ENCODE measurements around the gene ONECUT1. TPM values are rescaled to one million over a fixed set of nuclear protein-coding genes. Genes with fewer than 3 reads are reported as not detected.
A peak's percentile ranks its signal among the peaks of the same experiment; 100 is the strongest.
"Not testable (repeated sequence)": the region's sequence is repeated elsewhere in the genome, so short reads cannot be mapped to it uniquely, and the experiment has no call there.

ONECUT1 gene
- 0.14 and 0.28 TPM in 2 replicates for total RNA-seq (2014; rRNA removed; shearing (Covaris generic))

- DNase-seq: peak; percentile 55 to 73
- H3K4me1 ChIP-seq: no peaks in the 10 kb centered on the region
- no peaks in the 10 kb centered on the region for H3K27me3 ChIP-seq
- no peak within 1 kb of the TSS for H3K27ac ChIP-seq
- no peaks in the 10 kb centered on the region for H3K36me3 ChIP-seq
- H3K4me3 ChIP-seq: peak within 1 kb of the TSS; percentile 59
- H3K9me3 ChIP-seq (replicated peaks): no peaks in the 10 kb centered on the region
These were observed at the start of gene ONECUT1 for GRCh38 chr15:52790169-52790708. TSS of gene ONECUT1 (minus strand) at chr15:52790336. CDS start at chr15:52789884, 452 bp downstream.

GRCh38 chr15:52834379-52834778 lies 44.2 kb upstream of the ONECUT1 start:
- Histone ChIP-seq H3K27ac (no peak overlapping the region), H3K4me1 (no peaks in the 10 kb centered on the region), H3K36me3 (no peaks in the 10 kb centered on the region), H3K4me3 (no peak overlapping the region), H3K27me3 (no peaks in the 10 kb centered on the region), H3K9me3 (replicated peaks) (no peaks in the 10 kb centered on the region)
- DNase-seq: no peak

GRCh38 chr15:52824169-52824942 lies 34.2 kb upstream of the ONECUT1 start:
- not testable (repeated sequence) for H3K4me1 ChIP-seq; H3K4me3 ChIP-seq; H3K27me3 ChIP-seq; H3K36me3 ChIP-seq; DNase-seq; H3K27ac ChIP-seq; H3K9me3 ChIP-seq (replicated peaks)

- no peaks in the 10 kb centered on the region for H3K36me3 ChIP-seq
- no peak overlapping the region for H3K27ac ChIP-seq
- no peak for DNase-seq
- H3K4me3 ChIP-seq: no peak overlapping the region
- H3K27me3 ChIP-seq: no peaks in the 10 kb centered on the region; the same call in 1 of the 2 replicates
- H3K9me3 ChIP-seq (replicated peaks): no peaks in the 10 kb centered on the region
- H3K4me1 ChIP-seq: no peaks in the 10 kb centered on the region
These were observed 32.3 kb upstream of the ONECUT1 start for GRCh38 chr15:52822475-52822874.

GRCh38 chr15:52819253-52819652 lies 29.1 kb upstream of the ONECUT1 start:
- Histone ChIP-seq H3K27me3 (no peaks in the 10 kb centered on the region; the same call in 1 of the 2 replicates), H3K27ac (no peak overlapping the region), H3K4me1 (no peaks in the 10 kb centered on the region), H3K4me3 (no peak overlapping the region), H3K9me3 (replicated peaks) (no peaks in the 10 kb centered on the region), H3K36me3 (no peaks in the 10 kb centered on the region)
- no peak for DNase-seq

GRCh38 chr15:52815899-52816298 lies 25.8 kb upstream of the ONECUT1 start:
- H3K9me3 ChIP-seq (replicated peaks); H3K27ac ChIP-seq; H3K36me3 ChIP-seq; H3K4me1 ChIP-seq; H3K4me3 ChIP-seq; H3K27me3 ChIP-seq; DNase-seq: not testable (repeated sequence)

- DNase-seq: no peak
- Histone ChIP-seq H3K4me3 (no peak overlapping the region), H3K27me3 (no peaks in the 10 kb centered on the region), H3K9me3 (replicated peaks) (no peaks in the 10 kb centered on the region), H3K4me1 (no peaks in the 10 kb centered on the region), H3K36me3 (no peaks in the 10 kb centered on the region), H3K27ac (no peak overlapping the region)
These were observed 18.9 kb upstream of the ONECUT1 start for GRCh38 chr15:52808996-52809395.

- no peaks in the 10 kb centered on the region for H3K9me3 ChIP-seq (replicated peaks)
- H3K27me3 ChIP-seq: no peaks in the 10 kb centered on the region
- H3K27ac ChIP-seq: no peak overlapping the region
- no peaks in the 10 kb centered on the region for H3K4me1 ChIP-seq
- peak in 1 of 2 experiments; percentile 8 for DNase-seq
- H3K36me3 ChIP-seq: no peaks in the 10 kb centered on the region
- H3K4me3 ChIP-seq: no peak overlapping the region
These were observed 18.3 kb upstream of the ONECUT1 start for GRCh38 chr15:52808441-52808840.

GRCh38 chr15:52806284-52806655 lies 16.1 kb upstream of the ONECUT1 start:
- H3K4me3 ChIP-seq: no peak overlapping the region
- H3K27ac ChIP-seq: no peak overlapping the region
- no peak for DNase-seq
- no peaks in the 10 kb centered on the region for H3K27me3 ChIP-seq
- no peaks in the 10 kb centered on the region for H3K36me3 ChIP-seq
- no peaks in the 10 kb centered on the region for H3K9me3 ChIP-seq (replicated peaks)
- H3K4me1 ChIP-seq: no peaks in the 10 kb centered on the region

GRCh38 chr15:52805351-52806283 lies 15.5 kb upstream of the ONECUT1 start:
- H3K4me3 ChIP-seq: no peak overlapping the region
- no peak for DNase-seq
- no peaks in the 10 kb centered on the region for H3K9me3 ChIP-seq (replicated peaks)
- H3K36me3 ChIP-seq: no peaks in the 10 kb centered on the region
- H3K27ac ChIP-seq: no peak overlapping the region
- no peaks in the 10 kb centered on the region for H3K27me3 ChIP-seq
- no peaks in the 10 kb centered on the region for H3K4me1 ChIP-seq

GRCh38 chr15:52804526-52805081 lies 14.5 kb upstream of the ONECUT1 start:
- Histone ChIP-seq H3K4me1 (no peaks in the 10 kb centered on the region), H3K36me3 (no peaks in the 10 kb centered on the region), H3K9me3 (replicated peaks) (no peaks in the 10 kb centered on the region), H3K27ac (no peak overlapping the region), H3K4me3 (no peak overlapping the region), H3K27me3 (no peaks in the 10 kb centered on the region)
- DNase-seq: no peak

GRCh38 chr15:52803467-52804306 lies 13.6 kb upstream of the ONECUT1 start:
- Histone ChIP-seq H3K4me1 (no peaks in the 10 kb centered on the region), H3K9me3 (replicated peaks) (no peaks in the 10 kb centered on the region), H3K27ac (no peak overlapping the region), H3K27me3 (no peaks in the 10 kb centered on the region; the same call in 1 of the 2 replicates), H3K4me3 (no peak overlapping the region), H3K36me3 (no peaks in the 10 kb centered on the region)
- no peak for DNase-seq

GRCh38 chr15:52803108-52803466 lies 13.0 kb upstream of the ONECUT1 start:
- Histone ChIP-seq H3K27me3 (no peaks in the 10 kb centered on the region; the same call in 1 of the 2 replicates), H3K9me3 (replicated peaks) (no peaks in the 10 kb centered on the region), H3K4me3 (no peak overlapping the region), H3K4me1 (no peaks in the 10 kb centered on the region), H3K36me3 (no peaks in the 10 kb centered on the region), H3K27ac (no peak overlapping the region)
- no peak for DNase-seq

- no peaks in the 10 kb centered on the region for H3K4me1 ChIP-seq
- DNase-seq: no peak
- no peaks in the 10 kb centered on the region; the same call in 1 of the 2 replicates for H3K27me3 ChIP-seq
- H3K36me3 ChIP-seq: no peaks in the 10 kb centered on the region
- H3K4me3 ChIP-seq: no peak overlapping the region
- no peaks in the 10 kb centered on the region for H3K9me3 ChIP-seq (replicated peaks)
- H3K27ac ChIP-seq: no peak overlapping the region
These were observed 12.0 kb upstream of the ONECUT1 start for GRCh38 chr15:52802110-52802509.
